Measurements from ENCODE around the gene PGLYRP3.

The PGLYRP3 gene

GRCh38 chr1:153302308-153302707 is 10.4 kb downstream of the PGLYRP3 start:
- no peak overlapping the region for H3K18ac ChIP-seq (ENCODE audit: low read length)
- no peaks in the 10 kb centered on the region for H3K4me1 ChIP-seq (ENCODE audit: control insufficient read depth, low read depth, low read length)
- H2BK120ac ChIP-seq (ENCODE audit: low read depth, low read length) = no peak overlapping the region
- H4K5ac ChIP-seq (ENCODE audit: low read length) = no peak overlapping the region
- H3K79me1 ChIP-seq (ENCODE audit: low read length) = no peaks in the 10 kb centered on the region
- H2AK5ac ChIP-seq (ENCODE audit: low read length) = no peak overlapping the region
- WGBS (ENCODE audit: extremely low coverage, insufficient coverage, low lambda C conversion rate) = no CpG with 5 or more reads among the region's 5 CpGs
- H4K8ac ChIP-seq (ENCODE audit: low read depth, low read length) = no peak overlapping the region
- H3K4ac ChIP-seq (ENCODE audit: low read depth, low read length) = no peak overlapping the region
- no peak overlapping the region for H3K4me3 ChIP-seq (ENCODE audit: low read length)
- H3K23ac ChIP-seq (ENCODE audit: low read length) = no peak overlapping the region
- no peaks in the 10 kb centered on the region for H3K27me3 ChIP-seq (ENCODE audit: insufficient read depth, low read length, poor library complexity)
- H3K27ac ChIP-seq (ENCODE audit: low read depth, low read length) = no peak overlapping the region
- no peak overlapping the region for H2BK5ac ChIP-seq (ENCODE audit: low read length)
- no peak overlapping the region for H3K4me2 ChIP-seq (ENCODE audit: low read length)
- no peak overlapping the region for H3K56ac ChIP-seq (ENCODE audit: low read length)
- no peaks in the 10 kb centered on the region for H3K79me2 ChIP-seq (ENCODE audit: control insufficient read depth, insufficient read depth, low read length)
- DNase-seq = no peak
- H3K36me3 ChIP-seq (ENCODE audit: control insufficient read depth, insufficient read depth, low read length) = no peaks in the 10 kb centered on the region
- H2BK15ac ChIP-seq (replicated peaks; ENCODE audit: low read depth) = no peak overlapping the region
- no peak overlapping the region for H3K9ac ChIP-seq (ENCODE audit: low read length)

- Histone ChIP-seq H2BK5ac (ENCODE audit: low read length) (no peak overlapping the region), H3K36me3 (ENCODE audit: control insufficient read depth, insufficient read depth, low read length) (no peaks in the 10 kb centered on the region), H3K23ac (ENCODE audit: low read length) (no peak overlapping the region), H4K5ac (ENCODE audit: low read length) (no peak overlapping the region), H3K79me1 (ENCODE audit: low read length) (no peaks in the 10 kb centered on the region), H2BK15ac (replicated peaks; ENCODE audit: low read depth) (no peak overlapping the region), H4K8ac (ENCODE audit: low read depth, low read length) (no peak overlapping the region), H3K4me3 (ENCODE audit: low read length) (no peak overlapping the region), H3K79me2 (ENCODE audit: control insufficient read depth, insufficient read depth, low read length) (no peaks in the 10 kb centered on the region), H3K27ac (ENCODE audit: low read depth, low read length) (no peak overlapping the region), H3K18ac (ENCODE audit: low read length) (no peak overlapping the region), H3K4ac (ENCODE audit: low read depth, low read length) (no peak overlapping the region), H3K56ac (ENCODE audit: low read length) (no peak overlapping the region), H3K27me3 (ENCODE audit: insufficient read depth, low read length, poor library complexity) (no peaks in the 10 kb centered on the region), H2AK5ac (ENCODE audit: low read length) (no peak overlapping the region), H3K4me1 (ENCODE audit: control insufficient read depth, low read depth, low read length) (peaks cover 2% of the 10 kb centered on the region), H2BK120ac (ENCODE audit: low read depth, low read length) (no peak overlapping the region), H3K4me2 (ENCODE audit: low read length) (no peak overlapping the region), H3K9ac (ENCODE audit: low read length) (no peak overlapping the region)
- DNase-seq = no peak
- no CpG with 5 or more reads among the region's 9 CpGs for WGBS (ENCODE audit: extremely low coverage, insufficient coverage, low lambda C conversion rate)
Measured at GRCh38 chr1:153293851-153294250, 18.9 kb downstream of the PGLYRP3 start.

GRCh38 chr1:153293480-153293775 is 19.3 kb downstream of the PGLYRP3 start:
- no peak overlapping the region for H4K5ac ChIP-seq (ENCODE audit: low read length)
- no peak overlapping the region for H2AK5ac ChIP-seq (ENCODE audit: low read length)
- no peak overlapping the region for H3K27ac ChIP-seq (ENCODE audit: low read depth, low read length)
- no CpG with 5 or more reads among the region's 7 CpGs for WGBS (ENCODE audit: extremely low coverage, insufficient coverage, low lambda C conversion rate)
- H3K23ac ChIP-seq (ENCODE audit: low read length) = no peak overlapping the region
- no peaks in the 10 kb centered on the region for H3K27me3 ChIP-seq (ENCODE audit: insufficient read depth, low read length, poor library complexity)
- no peaks in the 10 kb centered on the region for H3K79me2 ChIP-seq (ENCODE audit: control insufficient read depth, insufficient read depth, low read length)
- no peak overlapping the region for H2BK15ac ChIP-seq (replicated peaks; ENCODE audit: low read depth)
- H2BK120ac ChIP-seq (ENCODE audit: low read depth, low read length) = no peak overlapping the region
- H2BK5ac ChIP-seq (ENCODE audit: low read length) = no peak overlapping the region
- H3K4ac ChIP-seq (ENCODE audit: low read depth, low read length) = no peak overlapping the region
- H3K4me2 ChIP-seq (ENCODE audit: low read length) = no peak overlapping the region
- H3K36me3 ChIP-seq (ENCODE audit: control insufficient read depth, insufficient read depth, low read length) = no peaks in the 10 kb centered on the region
- peaks cover 2% of the 10 kb centered on the region for H3K4me1 ChIP-seq (ENCODE audit: control insufficient read depth, low read depth, low read length)
- no peaks in the 10 kb centered on the region for H3K79me1 ChIP-seq (ENCODE audit: low read length)
- H3K18ac ChIP-seq (ENCODE audit: low read length) = no peak overlapping the region
- no peak overlapping the region for H3K56ac ChIP-seq (ENCODE audit: low read length)
- DNase-seq = no peak
- H3K9ac ChIP-seq (ENCODE audit: low read length) = no peak overlapping the region
- no peak overlapping the region for H3K4me3 ChIP-seq (ENCODE audit: low read length)
- H4K8ac ChIP-seq (ENCODE audit: low read depth, low read length) = no peak overlapping the region

- Histone ChIP-seq H4K8ac (ENCODE audit: low read depth, low read length) (no peak overlapping the region), H3K23ac (ENCODE audit: low read length) (no peak overlapping the region), H2BK15ac (replicated peaks; ENCODE audit: low read depth) (no peak overlapping the region), H2BK5ac (ENCODE audit: low read length) (no peak overlapping the region), H3K4me1 (ENCODE audit: control insufficient read depth, low read depth, low read length) (peaks cover 2% of the 10 kb centered on the region), H3K36me3 (ENCODE audit: control insufficient read depth, insufficient read depth, low read length) (no peaks in the 10 kb centered on the region), H3K18ac (ENCODE audit: low read length) (no peak overlapping the region), H3K4me3 (ENCODE audit: low read length) (no peak overlapping the region), H3K4me2 (ENCODE audit: low read length) (no peak overlapping the region), H3K27me3 (ENCODE audit: insufficient read depth, low read length, poor library complexity) (no peaks in the 10 kb centered on the region), H3K27ac (ENCODE audit: low read depth, low read length) (no peak overlapping the region), H3K4ac (ENCODE audit: low read depth, low read length) (no peak overlapping the region), H3K79me2 (ENCODE audit: control insufficient read depth, insufficient read depth, low read length) (no peaks in the 10 kb centered on the region), H3K9ac (ENCODE audit: low read length) (no peak overlapping the region), H3K56ac (ENCODE audit: low read length) (peak overlapping the region; percentile 45), H4K5ac (ENCODE audit: low read length) (no peak overlapping the region), H3K79me1 (ENCODE audit: low read length) (no peaks in the 10 kb centered on the region), H2BK120ac (ENCODE audit: low read depth, low read length) (no peak overlapping the region), H2AK5ac (ENCODE audit: low read length) (no peak overlapping the region)
- WGBS (ENCODE audit: extremely low coverage, insufficient coverage, low lambda C conversion rate) = no CpG with 5 or more reads among the region's 25 CpGs
- peak; percentile 54 for DNase-seq
Measured at GRCh38 chr1:153292740-153293479, 19.8 kb downstream of the PGLYRP3 start.

GRCh38 chr1:153292185-153292584 is 20.6 kb downstream of the PGLYRP3 start:
- no peak overlapping the region for H3K9ac ChIP-seq (ENCODE audit: low read length)
- no peaks in the 10 kb centered on the region for H3K36me3 ChIP-seq (ENCODE audit: control insufficient read depth, insufficient read depth, low read length)
- no peak overlapping the region for H2BK5ac ChIP-seq (ENCODE audit: low read length)
- no peak overlapping the region for H3K27ac ChIP-seq (ENCODE audit: low read depth, low read length)
- H3K4me1 ChIP-seq (ENCODE audit: control insufficient read depth, low read depth, low read length) = peaks cover 2% of the 10 kb centered on the region
- no peak overlapping the region for H2AK5ac ChIP-seq (ENCODE audit: low read length)
- H2BK15ac ChIP-seq (replicated peaks; ENCODE audit: low read depth) = no peak overlapping the region
- no peak overlapping the region for H4K5ac ChIP-seq (ENCODE audit: low read length)
- H3K4me2 ChIP-seq (ENCODE audit: low read length) = no peak overlapping the region
- H3K27me3 ChIP-seq (ENCODE audit: insufficient read depth, low read length, poor library complexity) = no peaks in the 10 kb centered on the region
- no peak for DNase-seq
- H3K79me2 ChIP-seq (ENCODE audit: control insufficient read depth, insufficient read depth, low read length) = no peaks in the 10 kb centered on the region
- H3K23ac ChIP-seq (ENCODE audit: low read length) = no peak overlapping the region
- no peak overlapping the region for H3K4me3 ChIP-seq (ENCODE audit: low read length)
- no peak overlapping the region for H3K18ac ChIP-seq (ENCODE audit: low read length)
- H4K8ac ChIP-seq (ENCODE audit: low read depth, low read length) = no peak overlapping the region
- H3K4ac ChIP-seq (ENCODE audit: low read depth, low read length) = no peak overlapping the region
- no peaks in the 10 kb centered on the region for H3K79me1 ChIP-seq (ENCODE audit: low read length)
- no peak overlapping the region for H3K56ac ChIP-seq (ENCODE audit: low read length)
- no peak overlapping the region for H2BK120ac ChIP-seq (ENCODE audit: low read depth, low read length)
- no CpG with 5 or more reads among the region's 8 CpGs for WGBS (ENCODE audit: extremely low coverage, insufficient coverage, low lambda C conversion rate)

- Histone ChIP-seq H4K5ac (ENCODE audit: low read length) (no peak overlapping the region), H3K4me3 (ENCODE audit: low read length) (no peak overlapping the region), H2BK15ac (replicated peaks; ENCODE audit: low read depth) (no peak overlapping the region), H2BK5ac (ENCODE audit: low read length) (no peak overlapping the region), H3K4me1 (ENCODE audit: control insufficient read depth, low read depth, low read length) (peaks cover 2% of the 10 kb centered on the region), H4K8ac (ENCODE audit: low read depth, low read length) (no peak overlapping the region), H3K27ac (ENCODE audit: low read depth, low read length) (no peak overlapping the region), H3K4ac (ENCODE audit: low read depth, low read length) (no peak overlapping the region), H3K79me1 (ENCODE audit: low read length) (no peaks in the 10 kb centered on the region), H3K36me3 (ENCODE audit: control insufficient read depth, insufficient read depth, low read length) (no peaks in the 10 kb centered on the region), H3K27me3 (ENCODE audit: insufficient read depth, low read length, poor library complexity) (no peaks in the 10 kb centered on the region), H2AK5ac (ENCODE audit: low read length) (no peak overlapping the region), H3K18ac (ENCODE audit: low read length) (no peak overlapping the region), H3K79me2 (ENCODE audit: control insufficient read depth, insufficient read depth, low read length) (no peaks in the 10 kb centered on the region), H2BK120ac (ENCODE audit: low read depth, low read length) (no peak overlapping the region), H3K9ac (ENCODE audit: low read length) (no peak overlapping the region), H3K4me2 (ENCODE audit: low read length) (no peak overlapping the region), H3K23ac (ENCODE audit: low read length) (no peak overlapping the region), H3K56ac (ENCODE audit: low read length) (no peak overlapping the region)
- DNase-seq = no peak
- no CpG with 5 or more reads among the region's 5 CpGs for WGBS (ENCODE audit: extremely low coverage, insufficient coverage, low lambda C conversion rate)
Measured at GRCh38 chr1:153291514-153291913, 21.2 kb downstream of the PGLYRP3 start.

All from mesendoderm (in vitro differentiated cells).